D341Med (cell line): ENCODE results near the gene ADGRF3.
"Not testable (repeated sequence)": the region's sequence is repeated elsewhere in the genome, so short reads cannot be mapped to it uniquely, and the experiment has no call there.

Experiments used
- DNase-seq: peaks from one replicate; pipeline ENCODE4 v3.0.0; 2012; ENCODE audit warnings: low spot score

ADGRF3 gene

GRCh38 chr2:26349690-26350089 lies 3.1 kb upstream of the ADGRF3 start:
- no peak for DNase-seq

GRCh38 chr2:26347286-26347865 lies 787 bp upstream of the ADGRF3 start:
- no peak for DNase-seq

GRCh38 chr2:26345545-26346453 lies 790 bp downstream of the ADGRF3 start, which contains the start of gene SELENOI:
Gene SELENOI (plus strand): TSS chr2:26346143. CDS start chr2:26346233, 90 bp downstream.
- DNase-seq: peak; percentile 99

- DNase-seq: no peak
Observed at GRCh38 chr2:26345283-26345544, 1.4 kb downstream of the ADGRF3 start.

- no peak for DNase-seq
Observed at GRCh38 chr2:26344581-26345282, 1.9 kb downstream of the ADGRF3 start.

- DNase-seq: no peak
Observed at GRCh38 chr2:26340831-26341230, 5.8 kb downstream of the ADGRF3 start.

GRCh38 chr2:26337298-26337697 lies 9.3 kb downstream of the ADGRF3 start:
- no peak for DNase-seq

GRCh38 chr2:26336719-26337118 lies 9.9 kb downstream of the ADGRF3 start:
- no peak for DNase-seq

GRCh38 chr2:26335231-26335630 lies 11.4 kb downstream of the ADGRF3 start:
- no peak for DNase-seq

GRCh38 chr2:26333293-26333692 lies 13.3 kb downstream of the ADGRF3 start:
- no peak for DNase-seq

GRCh38 chr2:26331321-26331720 lies 15.3 kb downstream of the ADGRF3 start:
- DNase-seq: not testable (repeated sequence)

- no peak for DNase-seq
Observed at GRCh38 chr2:26330604-26331003, 16.0 kb downstream of the ADGRF3 start.

- peak; percentile 83 for DNase-seq
Observed at GRCh38 chr2:26330114-26330549, 16.5 kb downstream of the ADGRF3 start.

GRCh38 chr2:26329083-26329482 lies 17.5 kb downstream of the ADGRF3 start:
- not testable (repeated sequence) for DNase-seq

- DNase-seq: no peak
Observed at GRCh38 chr2:26327291-26328272, 19.0 kb downstream of the ADGRF3 start.

GRCh38 chr2:26326514-26326913 lies 20.1 kb downstream of the ADGRF3 start:
- DNase-seq: no peak

GRCh38 chr2:26325851-26326250 lies 20.7 kb downstream of the ADGRF3 start:
- DNase-seq: no peak

- no peak for DNase-seq
Observed at GRCh38 chr2:26324903-26325302, 21.7 kb downstream of the ADGRF3 start.

GRCh38 chr2:26324479-26324878 lies 22.1 kb downstream of the ADGRF3 start:
- DNase-seq: not testable (repeated sequence)

GRCh38 chr2:26318950-26319349 lies 27.6 kb downstream of the ADGRF3 start:
- no peak for DNase-seq

- DNase-seq: no peak
Observed at GRCh38 chr2:26317377-26318105, 29.0 kb downstream of the ADGRF3 start.
